Osteocyte (in vitro differentiated cells): ENCODE results near the gene JOSD1. TPM values are rescaled to one million over a fixed set of nuclear protein-coding genes. Genes with fewer than 3 reads are reported as not detected.

Experiments
- DNase-seq: peaks from one replicate; pipeline ENCODE4 v3.0.0; 2021; ENCODE audit warnings: mixed read lengths; ENCODE audit not compliant: unreplicated experiment; ENCODE audit errors: extremely low spot score
- H3K27ac Mint-ChIP-seq: one replicate; pipeline ENCODE4 v1.8.0; 2021; ENCODE audit warnings: mild to moderate bottlenecking, mixed read lengths; ENCODE audit not compliant: unreplicated experiment
- H3K27me3 Mint-ChIP-seq: one replicate; pipeline ENCODE4 v1.8.0; 2021; ENCODE audit warnings: mixed read lengths; ENCODE audit not compliant: unreplicated experiment
- H3K36me3 Mint-ChIP-seq: one replicate; pipeline ENCODE4 v1.8.0; 2021; ENCODE audit warnings: mixed read lengths; ENCODE audit not compliant: unreplicated experiment
- H3K4me1 Mint-ChIP-seq: one replicate; pipeline ENCODE4 v1.8.0; 2021; ENCODE audit warnings: mixed read lengths; ENCODE audit not compliant: unreplicated experiment
- H3K4me3 Mint-ChIP-seq: one replicate; pipeline ENCODE4 v1.8.0; 2021; ENCODE audit warnings: mild to moderate bottlenecking, moderate library complexity, mixed read lengths; ENCODE audit not compliant: unreplicated experiment
- H3K9me3 Mint-ChIP-seq: one replicate; pipeline ENCODE4 v1.8.0; 2021; ENCODE audit warnings: mixed read lengths; ENCODE audit not compliant: unreplicated experiment
- total RNA-seq: library from RNA; stranded (reverse); gene quantifications from 2 replicates; pipeline ENCODE4 v1.2.1, GENCODE V29; 2021
- TF ChIP-seq, protein P1 (sequence below): fragments of 200-600 bp; sonication (generic); IDR thresholded peaks from 2 replicates; pipeline ENCODE4 v1.5.0; 2021; ENCODE audit warnings: antibody characterized with exemption, mild to moderate bottlenecking, moderate library complexity

The JOSD1 gene
- total RNA-seq, 1 donor from 2014 or later, result 78.6 TPM

- Mint-ChIP-seq H3K4me1 (peaks cover 50% of the 10 kb centered on the region), H3K27me3 (no peaks in the 10 kb centered on the region), H3K27ac (peak overlapping the region; percentile 92), H3K36me3 (peaks cover 6% of the 10 kb centered on the region), H3K9me3 (no peaks in the 10 kb centered on the region), H3K4me3 (peak overlapping the region; percentile 5)
- no peak for DNase-seq
- TF ChIP-seq, protein P1, sequence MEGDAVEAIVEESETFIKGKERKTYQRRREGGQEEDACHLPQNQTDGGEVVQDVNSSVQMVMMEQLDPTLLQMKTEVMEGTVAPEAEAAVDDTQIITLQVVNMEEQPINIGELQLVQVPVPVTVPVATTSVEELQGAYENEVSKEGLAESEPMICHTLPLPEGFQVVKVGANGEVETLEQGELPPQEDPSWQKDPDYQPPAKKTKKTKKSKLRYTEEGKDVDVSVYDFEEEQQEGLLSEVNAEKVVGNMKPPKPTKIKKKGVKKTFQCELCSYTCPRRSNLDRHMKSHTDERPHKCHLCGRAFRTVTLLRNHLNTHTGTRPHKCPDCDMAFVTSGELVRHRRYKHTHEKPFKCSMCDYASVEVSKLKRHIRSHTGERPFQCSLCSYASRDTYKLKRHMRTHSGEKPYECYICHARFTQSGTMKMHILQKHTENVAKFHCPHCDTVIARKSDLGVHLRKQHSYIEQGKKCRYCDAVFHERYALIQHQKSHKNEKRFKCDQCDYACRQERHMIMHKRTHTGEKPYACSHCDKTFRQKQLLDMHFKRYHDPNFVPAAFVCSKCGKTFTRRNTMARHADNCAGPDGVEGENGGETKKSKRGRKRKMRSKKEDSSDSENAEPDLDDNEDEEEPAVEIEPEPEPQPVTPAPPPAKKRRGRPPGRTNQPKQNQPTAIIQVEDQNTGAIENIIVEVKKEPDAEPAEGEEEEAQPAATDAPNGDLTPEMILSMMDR, result no peak
Observed at GRCh38 chr22:38707984-38708383, 7.2 kb upstream of the JOSD1 start.

DNA sequence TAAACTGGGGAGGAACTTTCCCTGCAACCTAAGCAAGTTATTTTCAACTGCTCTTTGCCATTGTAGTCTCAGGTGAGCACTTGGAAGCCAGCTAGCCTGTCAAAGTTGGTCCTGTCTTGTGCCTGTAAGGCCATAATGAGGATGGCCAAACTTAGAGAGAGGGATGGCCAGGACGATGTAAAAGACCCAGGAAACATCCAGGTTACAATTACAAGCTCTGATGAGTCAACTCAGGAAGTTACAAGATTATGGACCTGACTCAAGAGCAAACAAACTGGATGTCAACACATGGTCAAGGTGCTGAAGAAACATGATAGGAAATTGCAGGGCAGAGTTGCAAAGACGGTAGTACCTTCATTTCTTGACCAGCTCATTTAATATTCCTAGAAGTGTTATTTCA is 6.6 kb upstream of the JOSD1 start:
- Mint-ChIP-seq H3K27me3 (no peaks in the 10 kb centered on the region), H3K9me3 (no peaks in the 10 kb centered on the region), H3K4me1 (peaks cover 47% of the 10 kb centered on the region), H3K36me3 (peaks cover 6% of the 10 kb centered on the region), H3K27ac (peak overlapping the region; percentile 92), H3K4me3 (peak overlapping the region; percentile 91)
- no peak for DNase-seq
- TF ChIP-seq, protein P1, result no peak

DNA sequence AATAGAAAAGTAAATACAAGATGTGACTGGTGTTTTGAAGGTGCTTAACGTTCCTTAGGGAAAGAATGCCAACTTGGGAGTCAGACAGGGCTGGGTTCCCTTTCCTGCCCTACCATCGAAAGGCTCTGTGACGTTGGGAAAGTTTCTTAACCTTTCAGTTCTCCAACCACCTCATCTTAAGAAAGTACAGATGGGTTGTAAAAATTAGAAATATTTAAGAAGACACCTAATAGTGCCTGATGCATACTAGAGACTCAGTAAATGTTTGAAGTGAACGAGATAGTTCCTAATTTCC is 6.1 kb upstream of the JOSD1 start:
- no peak for DNase-seq
- Mint-ChIP-seq H3K9me3 (no peaks in the 10 kb centered on the region), H3K27me3 (no peaks in the 10 kb centered on the region)

GRCh38 chr22:38706101-38706900 is 5.6 kb upstream of the JOSD1 start:
- DNase-seq, result no peak
- H3K27ac Mint-ChIP-seq, result peak overlapping the region; percentile 92
- no peaks in the 10 kb centered on the region for H3K27me3 Mint-ChIP-seq

More for the DNA sequence above, 6.1 kb upstream of the JOSD1 start:
- H3K4me3 Mint-ChIP-seq, result peak overlapping the region; percentile 91
- H3K4me1 Mint-ChIP-seq, result peaks cover 43% of the 10 kb centered on the region
- TF ChIP-seq, protein P1, result no peak
- peak overlapping the region; percentile 92 for H3K27ac Mint-ChIP-seq
- peaks cover 2% of the 10 kb centered on the region for H3K36me3 Mint-ChIP-seq

More at GRCh38 chr22:38706101-38706900, 5.6 kb upstream of the JOSD1 start:
- H3K36me3 Mint-ChIP-seq, result peaks cover 2% of the 10 kb centered on the region
- H3K9me3 Mint-ChIP-seq, result no peaks in the 10 kb centered on the region
- H3K4me1 Mint-ChIP-seq, result peaks cover 46% of the 10 kb centered on the region
- peak overlapping the region; percentile 91 for H3K4me3 Mint-ChIP-seq
- TF ChIP-seq, protein P1, result no peak
